Left lung (tissue), 10 donors: ENCODE measurements around the gene CDH4. TPM values are rescaled to one million over a fixed set of nuclear protein-coding genes. Genes with fewer than 3 reads are reported as not detected.
"Not testable (repeated sequence)": the region's sequence is repeated elsewhere in the genome, so short reads cannot be mapped to it uniquely, and the experiment has no call there.

ENCODE experiments used
- ATAC-seq: fragments of 200-7000 bp; cut with Tn5 transposase; one replicate; pipeline ENCODE4 v1.9.1; 2020; ENCODE audit warnings: moderate library complexity
- DNase-seq, 4 donors: peaks; one replicate each; pipeline ENCODE4 v3.0.0-alpha.2; 2013 to 2020
- H3K27ac ChIP-seq, 2 donors: fragments of 200-600 bp; sonication (generic) in 1 of 2; one replicate each; pipeline versions ENCODE4 v1.5.0 to v1.8.0; 2020 to 2021
- H3K27me3 ChIP-seq, 2 donors: fragments of 200-600 bp; sonication (generic) in 1 of 2; one replicate each; pipeline versions ENCODE4 v1.5.0 to v1.8.0; 2020 to 2021
- H3K36me3 ChIP-seq, 2 donors: fragments of 200-600 bp; sonication (generic) in 1 of 2; one replicate each; pipeline versions ENCODE4 v1.5.0 to v1.8.0; 2020 to 2021
- H3K4me1 ChIP-seq, 2 donors: fragments of 200-600 bp; one replicate each; pipeline ENCODE4 v1.8.0; 2021
- H3K4me3 ChIP-seq, 2 donors: fragments of 200-600 bp; sonication (generic) in 1 of 2; one replicate each; pipeline versions ENCODE4 v1.5.0 to v1.8.0; 2020 to 2021; ENCODE audit warnings: mild to moderate bottlenecking in 1 of 2
- H3K9me3 ChIP-seq, 2 donors: fragments of 200-600 bp; sonication (generic) in 1 of 2; one replicate each; pipeline versions ENCODE4 v1.5.0 to v1.8.0; 2020 to 2021
- CTCF ChIP-seq, 2 donors: fragments of 200-600 bp; sonication (generic) in 1 of 2; IDR thresholded peaks; one replicate each; pipeline versions ENCODE4 v1.5.0 to v1.8.0; 2021; ENCODE audit warnings: antibody characterized with exemption in 2 of 2
- intact Hi-C, 2 donors: fragments of 100-400 bp; cut with DNase I; formaldehyde crosslinking; loops; one replicate each; pipeline versions ENCODE4 v1.11.2 to v1.14.2; 2022
- polyA plus RNA-seq, 6 donors: library from polyadenylated mRNA; unstranded; fragments of 120-200 nt; gene quantifications; one replicate each; pipeline ENCODE4 v1.2.1, GENCODE V29; 2013; ENCODE audit not compliant: insufficient read length in 6 of 6
- total RNA-seq, 2 donors: library from RNA; stranded (reverse); fragmentation: NEBNext Ultra II Directional; extraction: Animal tissue kit (Norgen Biotek cat#: 25700); gene quantifications; one replicate each; pipeline ENCODE4 v1.2.1, GENCODE V29; 2021
- donor health status: DM: no; HTN: yes; CAD: no.
- donor health status: DM: no; HTN: no; CAD: no.

The CDH4 gene
- total and polyA plus RNA-seq, 8 donors = 0.24 to 10.8 (median 5.1) TPM

GRCh38 chr20:61451009-61451408 lies 198.9 kb downstream of the CDH4 start:
- ATAC-seq (no peak), DNase-seq (no peak)
- TF ChIP-seq CTCF (IDR thresholded peaks at IDR 0.05) = no peak
- H3K4me3 ChIP-seq = no peak overlapping the region
- no peaks in the 10 kb centered on the region for H3K4me1 ChIP-seq
- no peaks in the 10 kb centered on the region for H3K36me3 ChIP-seq
- peaks cover 0 to 11% of the 10 kb centered on the region in 2 donors for H3K9me3 ChIP-seq
- peaks cover 0 to 41% of the 10 kb centered on the region in 2 donors for H3K27me3 ChIP-seq
- intact Hi-C loops = no loop called here
- no peak overlapping the region for H3K27ac ChIP-seq

GRCh38 chr20:61451953-61452352 lies 199.9 kb downstream of the CDH4 start:
- DNase-seq (no peak), ATAC-seq (no peak)
- intact Hi-C loops = no loop called here
- H3K9me3 ChIP-seq = peaks cover 0 to 11% of the 10 kb centered on the region in 2 donors
- no peaks in the 10 kb centered on the region for H3K36me3 ChIP-seq
- peaks cover 0 to 41% of the 10 kb centered on the region in 2 donors for H3K27me3 ChIP-seq
- no peak for TF ChIP-seq CTCF (IDR thresholded peaks at IDR 0.05)
- no peak overlapping the region for H3K27ac ChIP-seq
- H3K4me3 ChIP-seq = no peak overlapping the region
- H3K4me1 ChIP-seq = no peaks in the 10 kb centered on the region

GRCh38 chr20:61453219-61453618 lies 201.2 kb downstream of the CDH4 start:
- intact Hi-C loops = no loop called here
- no peak for TF ChIP-seq CTCF (IDR thresholded peaks at IDR 0.05)
- Histone ChIP-seq H3K4me3 (no peak overlapping the region), H3K4me1 (no peaks in the 10 kb centered on the region), H3K27ac (no peak overlapping the region), H3K27me3 (peaks cover 0 to 37% of the 10 kb centered on the region in 2 donors), H3K9me3 (peaks cover 0 to 14% of the 10 kb centered on the region in 2 donors), H3K36me3 (no peaks in the 10 kb centered on the region)
- ATAC-seq = no peak
- DNase-seq = no peak

- H3K4me3 ChIP-seq, H3K27ac ChIP-seq, H3K4me1 ChIP-seq, intact Hi-C loops, DNase-seq, ATAC-seq, H3K36me3 ChIP-seq: not testable (repeated sequence)
- H3K27me3 ChIP-seq = peaks cover 0 to 33% of the 10 kb centered on the region in 2 donors
- peaks cover 0 to 14% of the 10 kb centered on the region in 2 donors for H3K9me3 ChIP-seq
These were observed 201.6 kb downstream of the CDH4 start for GRCh38 chr20:61453623-61454022.

- peaks cover 0 to 29% of the 10 kb centered on the region in 2 donors for H3K27me3 ChIP-seq
- no peaks in the 10 kb centered on the region for H3K36me3 ChIP-seq
- TF ChIP-seq CTCF (IDR thresholded peaks at IDR 0.05) = no peak
- ATAC-seq = no peak
- H3K4me3 ChIP-seq = no peak overlapping the region
- no peak for DNase-seq
- H3K9me3 ChIP-seq = peaks cover 0 to 16% of the 10 kb centered on the region in 2 donors
- H3K27ac ChIP-seq = no peak overlapping the region
- H3K4me1 ChIP-seq = no peaks in the 10 kb centered on the region
- intact Hi-C loops = no loop called here
These were observed 202.0 kb downstream of the CDH4 start for GRCh38 chr20:61454053-61454452.
